Measurements from ENCODE around the gene CDK17.
A peak's percentile ranks its signal among the peaks of the same experiment; 100 is the strongest.
"Not testable (repeated sequence)": the region's sequence is repeated elsewhere in the genome, so short reads cannot be mapped to it uniquely, and the experiment has no call there.

The CDK17 gene

GRCh38 chr12:96356831-96357230, 43.4 kb downstream of the CDK17 start:
- no peak for DNase-seq (ENCODE audit: low read depth)
- no peak overlapping the region for H3K4me3 ChIP-seq (ENCODE audit: control insufficient read depth, low read depth, low read length)
- TF ChIP-seq, protein P1, sequence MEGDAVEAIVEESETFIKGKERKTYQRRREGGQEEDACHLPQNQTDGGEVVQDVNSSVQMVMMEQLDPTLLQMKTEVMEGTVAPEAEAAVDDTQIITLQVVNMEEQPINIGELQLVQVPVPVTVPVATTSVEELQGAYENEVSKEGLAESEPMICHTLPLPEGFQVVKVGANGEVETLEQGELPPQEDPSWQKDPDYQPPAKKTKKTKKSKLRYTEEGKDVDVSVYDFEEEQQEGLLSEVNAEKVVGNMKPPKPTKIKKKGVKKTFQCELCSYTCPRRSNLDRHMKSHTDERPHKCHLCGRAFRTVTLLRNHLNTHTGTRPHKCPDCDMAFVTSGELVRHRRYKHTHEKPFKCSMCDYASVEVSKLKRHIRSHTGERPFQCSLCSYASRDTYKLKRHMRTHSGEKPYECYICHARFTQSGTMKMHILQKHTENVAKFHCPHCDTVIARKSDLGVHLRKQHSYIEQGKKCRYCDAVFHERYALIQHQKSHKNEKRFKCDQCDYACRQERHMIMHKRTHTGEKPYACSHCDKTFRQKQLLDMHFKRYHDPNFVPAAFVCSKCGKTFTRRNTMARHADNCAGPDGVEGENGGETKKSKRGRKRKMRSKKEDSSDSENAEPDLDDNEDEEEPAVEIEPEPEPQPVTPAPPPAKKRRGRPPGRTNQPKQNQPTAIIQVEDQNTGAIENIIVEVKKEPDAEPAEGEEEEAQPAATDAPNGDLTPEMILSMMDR (conservative IDR thresholded peaks at IDR 0.05; ENCODE audit: control insufficient read depth, insufficient read depth, low read depth, low read length), result no peak

DNA sequence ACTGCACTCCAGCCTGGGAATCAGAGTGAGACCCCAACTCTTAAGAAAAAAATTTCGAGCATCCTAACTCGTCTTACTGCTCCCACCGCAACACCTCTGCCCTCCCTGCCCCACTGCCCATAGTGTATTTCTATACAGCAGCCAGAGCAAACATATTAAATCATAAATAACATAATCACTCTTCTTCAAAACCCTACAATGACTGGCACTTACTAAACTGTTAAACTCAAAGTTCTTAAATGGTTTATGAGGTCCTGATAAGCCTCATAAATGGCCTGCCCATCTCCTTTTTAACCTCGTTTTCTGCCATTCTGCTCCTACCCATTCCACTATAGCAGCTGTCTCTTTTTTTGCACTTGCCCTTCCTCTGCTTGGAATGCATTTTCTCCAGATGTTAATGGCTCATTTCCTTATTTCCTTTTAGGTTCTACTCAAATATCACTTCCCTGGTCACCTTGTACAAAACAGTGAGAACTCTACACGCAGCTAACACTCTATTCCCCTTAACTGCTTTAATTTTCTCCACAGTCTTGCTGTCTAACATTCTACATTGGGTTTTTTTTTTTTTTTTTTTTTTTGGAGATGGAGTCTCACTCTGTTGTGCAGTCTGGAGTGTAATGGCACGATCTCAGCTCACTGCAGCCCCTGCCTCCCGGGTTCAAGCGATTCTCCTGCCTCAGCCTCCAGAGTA, 45.2 kb downstream of the CDK17 start:
- no peak overlapping the region for H3K4me3 ChIP-seq (ENCODE audit: control insufficient read depth, low read depth, low read length)
- TF ChIP-seq, protein P1 (conservative IDR thresholded peaks at IDR 0.05; ENCODE audit: control insufficient read depth, insufficient read depth, low read depth, low read length), result no peak
- no peak for DNase-seq (ENCODE audit: low read depth)

- TF ChIP-seq, protein P1 (conservative IDR thresholded peaks at IDR 0.05; ENCODE audit: control insufficient read depth, insufficient read depth, low read depth, low read length), result no peak
Measured at GRCh38 chr12:96354326-96354725, 45.9 kb downstream of the CDK17 start.

DNA sequence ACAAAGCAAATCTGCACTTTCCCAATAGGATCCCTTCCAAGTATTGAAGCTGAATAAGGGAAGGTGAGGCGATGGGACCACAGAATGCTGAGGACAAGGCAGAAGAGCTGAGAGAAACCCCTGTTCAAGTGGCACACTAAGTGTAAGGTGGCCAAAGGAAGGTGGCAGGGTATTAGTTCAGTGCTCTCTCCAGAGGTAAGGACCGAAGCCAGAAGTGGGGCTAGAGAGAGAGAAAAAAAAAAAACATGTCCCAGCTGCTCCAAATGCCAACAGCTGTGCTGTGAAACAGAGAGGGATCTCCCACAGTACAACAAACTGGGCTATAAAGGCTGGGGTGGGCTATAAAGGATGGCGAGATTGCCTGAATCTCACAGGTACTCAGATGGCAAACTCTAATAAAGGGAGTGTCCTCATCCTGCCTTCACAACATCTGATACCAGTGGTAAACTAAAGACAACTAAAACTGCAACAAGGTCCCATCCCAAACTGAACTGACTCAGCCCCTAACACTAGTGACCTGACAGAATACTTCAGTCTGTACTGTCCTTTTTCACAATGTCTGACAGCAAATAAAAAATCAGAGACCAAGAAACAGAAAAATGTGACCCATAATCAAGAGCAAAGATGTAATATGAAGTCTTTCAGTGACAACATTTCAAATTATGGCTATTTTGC, 47.9 kb downstream of the CDK17 start:
- TF ChIP-seq, protein P1 (conservative IDR thresholded peaks at IDR 0.05; ENCODE audit: control insufficient read depth, insufficient read depth, low read depth, low read length), result no peak
- no peak for DNase-seq (ENCODE audit: low read depth)
- H3K4me3 ChIP-seq (ENCODE audit: control insufficient read depth, low read depth, low read length), result no peak overlapping the region

More at GRCh38 chr12:96354326-96354725, 45.9 kb downstream of the CDK17 start:
- DNase-seq (ENCODE audit: low read depth), result peak; percentile 39
- no peak overlapping the region for H3K4me3 ChIP-seq (ENCODE audit: control insufficient read depth, low read depth, low read length)

- H3K4me3 ChIP-seq (ENCODE audit: control insufficient read depth, low read depth, low read length), result no peak overlapping the region
- no peak for DNase-seq (ENCODE audit: low read depth)
- TF ChIP-seq, protein P1 (conservative IDR thresholded peaks at IDR 0.05; ENCODE audit: control insufficient read depth, insufficient read depth, low read depth, low read length), result no peak
Measured at GRCh38 chr12:96350982-96351381, 49.3 kb downstream of the CDK17 start.

GRCh38 chr12:96347130-96347699, 53.0 kb downstream of the CDK17 start:
- DNase-seq (ENCODE audit: low read depth), result no peak
- H3K4me3 ChIP-seq (ENCODE audit: control insufficient read depth, low read depth, low read length), result no peak overlapping the region
- TF ChIP-seq, protein P1 (conservative IDR thresholded peaks at IDR 0.05; ENCODE audit: control insufficient read depth, insufficient read depth, low read depth, low read length), result no peak

- DNase-seq (ENCODE audit: low read depth); H3K4me3 ChIP-seq (ENCODE audit: control insufficient read depth, low read depth, low read length): not testable (repeated sequence)
Measured at GRCh38 chr12:96346716-96347115, 53.5 kb downstream of the CDK17 start.
